GM21737 (cell line): ENCODE data around the gene AIFM1.
"Not testable (repeated sequence)": the region's sequence is repeated elsewhere in the genome, so short reads cannot be mapped to it uniquely, and the experiment has no call there.

Source experiments
- ATAC-seq: cut with Tn5 transposase; IDR thresholded peaks from one replicate; pipeline ENCODE4 v1.9.1; 2021; ENCODE audit warnings: mild to moderate bottlenecking, moderate library complexity; ENCODE audit not compliant: unreplicated experiment

Gene AIFM1

GRCh38 chrX:130120746-130121504 lies 44.7 kb downstream of the AIFM1 start:
- peak; percentile 70 for ATAC-seq

- peak; percentile 35 for ATAC-seq
Measured at GRCh38 chrX:130120321-130120731, 45.3 kb downstream of the AIFM1 start.

GRCh38 chrX:130119312-130119898 lies 46.2 kb downstream of the AIFM1 start:
- no peak for ATAC-seq

- ATAC-seq, result no peak
Measured at GRCh38 chrX:130118441-130119311, 47.0 kb downstream of the AIFM1 start.

DNA sequence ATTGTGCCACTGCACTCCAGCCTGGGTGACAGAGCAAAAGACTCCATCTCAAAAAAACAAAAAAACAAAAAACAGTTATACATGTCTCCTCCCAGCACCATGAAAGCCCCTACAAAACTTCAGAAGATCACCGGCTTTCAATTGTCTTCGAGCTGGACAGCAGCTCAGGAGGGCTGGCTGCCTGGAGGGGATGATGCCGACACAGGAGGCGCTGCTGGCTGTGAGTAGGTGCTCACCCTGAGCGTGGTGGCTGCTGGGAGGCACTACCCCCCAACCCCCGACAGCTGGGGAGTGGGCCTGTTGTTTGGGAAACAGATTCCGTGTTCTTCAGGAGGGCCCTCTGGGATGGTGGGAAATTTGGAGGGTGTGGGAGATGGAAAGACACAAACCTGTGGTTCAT lies 48.5 kb downstream of the AIFM1 start:
- ATAC-seq, result no peak

GRCh38 chrX:130115119-130115885 lies 50.3 kb downstream of the AIFM1 start:
- not testable (repeated sequence) for ATAC-seq

DNA sequence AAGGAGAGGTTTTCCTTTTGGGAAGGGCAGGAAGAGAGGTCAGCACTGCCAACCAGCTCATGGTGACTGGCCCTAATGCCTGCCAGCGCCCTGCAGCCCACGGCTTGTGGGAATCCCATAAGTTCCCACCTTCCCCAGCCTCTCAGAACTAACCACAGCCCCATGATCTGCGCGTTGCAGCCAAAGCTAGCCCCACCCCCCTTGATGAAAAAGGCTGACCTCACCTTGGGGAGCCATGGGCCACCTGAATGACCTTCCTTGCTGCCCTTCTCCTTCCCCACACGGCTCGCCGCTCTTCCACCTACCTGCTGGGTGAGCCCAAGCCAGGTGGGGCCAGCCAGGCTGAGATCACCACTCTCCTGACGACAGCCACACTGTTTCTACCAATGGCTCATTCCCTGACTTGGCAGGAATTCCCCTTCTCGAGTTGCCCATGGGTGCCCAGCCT lies 51.5 kb downstream of the AIFM1 start:
- no peak for ATAC-seq

DNA sequence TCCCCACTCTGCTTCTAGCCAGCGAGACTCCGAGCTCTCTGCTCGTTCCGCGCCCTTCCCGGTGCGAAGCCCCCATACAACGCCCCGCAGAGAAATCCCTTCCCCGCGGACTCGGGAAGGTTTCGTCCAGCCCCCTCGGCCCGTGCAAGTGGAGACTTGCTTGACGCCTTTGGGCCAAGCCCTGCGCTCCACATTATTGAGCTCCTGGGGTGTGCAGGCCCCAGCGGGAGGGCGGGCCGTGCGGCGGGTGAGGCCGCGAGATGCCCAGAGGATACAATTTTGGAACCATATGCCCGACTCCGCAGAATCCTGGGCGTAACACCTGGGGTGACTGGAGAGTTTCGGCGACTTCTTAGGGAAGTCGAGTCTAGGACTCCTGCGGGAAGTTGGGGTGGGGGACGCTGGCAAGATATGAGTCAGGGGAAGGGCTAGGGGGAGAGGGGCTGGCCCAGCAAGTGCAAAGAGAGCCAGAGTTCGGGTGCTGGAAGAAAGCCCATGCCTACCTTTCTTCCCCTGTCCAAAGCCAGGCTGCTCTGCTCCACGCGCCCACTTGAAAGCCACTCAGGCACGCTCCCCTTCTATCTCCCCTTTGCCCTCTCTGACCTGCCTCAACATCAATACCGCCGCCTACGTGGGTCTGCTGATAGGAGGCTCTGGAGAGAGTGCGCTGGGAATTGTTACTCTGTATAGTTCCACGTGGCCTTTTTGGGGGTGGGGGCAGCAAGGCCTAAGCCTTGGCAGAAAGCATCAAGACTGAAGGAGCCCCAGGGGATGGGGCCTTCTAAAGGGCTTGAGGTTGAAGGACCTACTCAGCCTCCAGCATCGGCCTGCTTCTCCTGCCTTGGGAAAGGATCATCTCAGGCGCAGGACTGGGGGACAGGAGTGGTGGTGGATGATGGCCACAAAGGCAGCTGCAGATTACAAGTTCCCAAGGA lies 54.2 kb downstream of the AIFM1 start:
- no peak for ATAC-seq

- peak; percentile 36 for ATAC-seq
Measured at GRCh38 chrX:130110379-130111219, 55.0 kb downstream of the AIFM1 start, which contains the start of gene ELF4. Gene ELF4 (minus strand): TSS chrX:130110497. CDS start chrX:130081330, 29,167 bp downstream.

GRCh38 chrX:130109429-130110378 lies 55.9 kb downstream of the AIFM1 start:
- ATAC-seq, result no peak

- peak; percentile 70 for ATAC-seq
Measured at GRCh38 chrX:130108647-130109428, 56.8 kb downstream of the AIFM1 start.

GRCh38 chrX:130106071-130106470 lies 59.6 kb downstream of the AIFM1 start:
- ATAC-seq, result no peak

- ATAC-seq, result no peak
Measured at GRCh38 chrX:130105244-130105643, 60.4 kb downstream of the AIFM1 start.

DNA sequence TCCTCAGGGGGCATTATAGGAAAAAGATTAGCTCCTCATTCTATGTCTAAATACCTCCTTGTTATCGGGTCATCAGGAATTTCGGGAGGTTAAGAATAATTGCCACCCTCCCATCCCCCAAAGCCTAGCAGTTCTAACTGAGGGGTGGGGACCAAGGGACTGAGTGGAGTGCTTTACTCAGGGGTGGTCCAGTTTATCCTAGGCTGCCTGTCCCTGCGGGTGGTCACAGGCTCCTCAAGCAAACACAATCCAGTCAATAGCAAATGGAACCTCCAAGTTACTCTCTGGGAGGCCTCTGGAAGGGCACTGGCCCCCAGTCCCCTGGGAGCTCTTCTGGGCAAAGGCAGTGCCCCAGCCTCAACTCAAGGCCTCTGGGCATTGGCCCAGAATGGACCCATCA lies 62.0 kb downstream of the AIFM1 start:
- no peak for ATAC-seq

DNA sequence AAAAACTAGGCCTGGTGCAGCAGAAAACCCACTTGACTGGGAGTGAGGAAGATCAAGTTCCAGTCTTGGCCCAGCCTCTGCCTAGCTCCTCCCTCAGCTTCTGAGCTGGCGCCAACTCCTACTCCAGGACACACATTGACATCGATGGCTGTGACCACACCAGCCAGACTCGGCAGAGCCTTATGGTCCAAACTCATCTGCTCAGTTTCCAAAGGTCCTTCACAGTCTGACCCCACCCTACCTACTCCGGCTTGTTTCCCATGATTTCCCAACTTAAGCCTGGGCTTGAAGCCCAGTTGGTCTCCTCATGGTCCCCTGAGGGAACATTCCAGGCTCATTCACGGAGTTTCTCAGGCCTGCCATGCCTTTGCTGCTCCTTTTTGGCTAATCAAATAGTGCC lies 65.5 kb downstream of the AIFM1 start:
- ATAC-seq, result no peak

- ATAC-seq, result no peak
Measured at GRCh38 chrX:130098210-130098552, 67.5 kb downstream of the AIFM1 start.
